Urothelium cell line (cell line): ENCODE measurements around the gene CIDEA.

ENCODE experiments used
- DNase-seq: peaks from one replicate; pipeline ENCODE4 v3.0.0; 2011; ENCODE audit warnings: low spot score, mixed read lengths
- FAIRE-seq: peaks from 2 replicates; lab custom pipeline; 2011; peaks lifted over from hg19 to GRCh38; lab: Jason Lieb, UNC

The CIDEA gene

GRCh38 chr18:12295389-12296086 lies 41.4 kb downstream of the CIDEA start:
- FAIRE-seq = peak; percentile 30
- DNase-seq = peak; percentile 47

DNA sequence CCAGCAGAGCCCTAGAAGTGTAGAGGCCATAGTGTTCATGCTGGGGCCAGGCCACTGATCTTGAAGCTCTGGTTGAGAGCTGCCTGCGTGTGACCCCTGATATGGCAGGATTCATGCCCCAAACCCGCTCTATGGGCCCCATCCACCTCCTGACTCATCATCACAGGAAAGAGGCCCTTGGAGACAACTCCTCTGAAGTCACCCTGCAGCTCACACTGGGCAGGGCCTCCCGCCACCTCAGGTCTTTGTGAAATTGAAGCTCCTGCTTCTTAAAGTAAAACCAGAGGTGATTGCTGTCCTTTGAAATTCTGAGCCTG lies 41.9 kb downstream of the CIDEA start:
- peak; percentile 32 for FAIRE-seq
- peak; percentile 81 for DNase-seq

DNA sequence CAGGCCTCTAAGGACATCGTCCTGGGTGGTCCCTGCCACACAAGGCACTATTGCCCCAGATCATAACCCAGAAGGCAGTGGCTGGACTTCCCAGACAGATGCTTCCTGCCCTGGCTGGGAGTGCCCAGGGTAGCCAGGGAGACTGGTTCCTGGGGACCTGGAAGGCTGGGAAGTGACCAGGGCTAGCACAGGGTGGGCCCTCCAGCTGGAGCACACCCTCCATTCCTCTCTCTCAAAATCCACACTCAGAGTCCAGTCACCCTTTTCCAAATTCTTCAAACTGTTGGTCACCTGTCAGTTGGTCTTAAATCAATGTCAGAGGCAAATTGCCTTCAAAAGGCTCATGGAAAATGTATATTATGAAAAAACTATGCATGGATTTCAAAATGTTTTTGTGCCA lies 42.3 kb downstream of the CIDEA start:
- DNase-seq = no peak
- FAIRE-seq = no peak

- DNase-seq (no peak), FAIRE-seq (no peak)
Measured at GRCh38 chr18:12299862-12300261, 45.7 kb downstream of the CIDEA start.

DNA sequence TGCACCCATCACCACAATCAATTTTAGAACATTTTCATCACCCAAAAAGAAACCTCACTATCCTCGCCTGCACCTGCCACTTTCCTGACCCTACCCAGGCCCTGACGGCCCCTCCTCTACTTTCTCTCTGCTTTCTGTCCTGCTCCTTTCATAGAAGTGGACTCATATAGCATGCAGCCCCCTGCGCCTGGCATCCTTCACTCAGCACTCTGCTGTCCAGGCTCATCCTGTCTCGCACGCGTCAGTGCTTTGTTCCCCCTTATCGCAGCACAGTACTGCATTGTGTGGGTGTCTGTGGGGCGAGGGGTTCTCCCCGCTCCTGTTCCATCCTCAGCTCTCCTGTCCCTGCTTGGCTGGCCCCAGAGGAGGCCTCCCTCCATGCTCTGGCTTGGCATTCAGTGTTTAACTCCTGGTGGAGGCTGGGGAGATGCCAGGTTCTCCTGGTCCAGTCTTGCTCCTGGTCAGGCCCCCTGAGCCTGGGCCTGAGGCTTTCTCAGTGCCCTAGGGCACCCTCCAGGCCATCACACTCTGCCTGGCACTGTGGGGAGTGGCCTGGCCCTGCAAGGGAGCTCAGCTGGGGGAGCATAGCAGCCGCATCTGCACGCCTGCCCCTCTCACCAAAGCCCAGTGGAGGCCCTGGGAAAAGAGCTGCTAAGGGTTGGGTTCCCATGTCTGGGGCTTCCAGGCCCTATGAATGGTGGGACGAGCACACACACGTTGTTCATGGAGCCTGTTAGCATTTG lies 47.3 kb downstream of the CIDEA start:
- FAIRE-seq (no peak), DNase-seq (no peak)

- FAIRE-seq = no peak
Measured at GRCh38 chr18:12302391-12303147, 48.4 kb downstream of the CIDEA start.

DNA sequence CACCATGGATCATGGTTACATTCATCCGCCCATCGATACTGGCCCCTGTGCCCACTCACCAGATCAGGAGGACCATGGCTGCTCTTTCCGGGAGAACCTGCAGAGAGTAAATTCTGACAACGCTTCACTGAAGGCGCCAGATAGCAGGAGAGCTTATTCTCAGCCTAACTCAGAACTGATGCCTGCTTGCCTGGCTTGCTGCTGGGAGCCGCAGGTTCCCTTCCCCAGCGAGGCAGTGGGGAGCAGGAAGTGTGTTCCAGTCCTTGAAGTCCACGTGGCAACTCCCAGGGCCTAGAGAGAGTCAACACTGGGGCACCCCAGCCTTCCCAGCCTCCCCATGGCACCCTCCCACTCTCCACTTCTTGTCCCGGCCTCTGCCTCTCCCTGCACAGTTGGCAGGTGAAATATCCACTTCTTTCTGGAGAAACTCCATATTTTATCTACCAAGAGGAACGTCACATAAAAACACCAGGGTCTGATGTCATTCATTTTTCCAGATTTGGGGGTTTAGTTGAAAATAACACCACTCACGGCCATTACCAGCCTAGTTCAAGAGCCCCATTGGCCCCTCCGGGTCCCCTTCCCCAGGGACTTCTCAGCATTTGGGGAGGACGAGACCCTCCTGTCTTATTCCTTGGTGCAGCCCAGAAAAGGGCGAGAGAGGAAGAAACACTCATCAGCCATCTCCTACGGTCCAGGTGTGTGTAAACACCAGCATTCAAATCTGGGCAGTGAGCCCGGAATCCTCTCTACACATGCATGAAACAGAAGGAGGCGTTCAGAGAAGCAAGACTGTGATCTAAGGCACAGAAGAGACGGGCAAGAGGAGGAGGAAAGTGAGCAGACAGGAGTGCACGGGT lies 50.4 kb downstream of the CIDEA start:
- peak; percentile 79 for FAIRE-seq
- DNase-seq = peak; percentile 75

More at GRCh38 chr18:12302391-12303147, 48.4 kb downstream of the CIDEA start:
- DNase-seq = no peak

DNA sequence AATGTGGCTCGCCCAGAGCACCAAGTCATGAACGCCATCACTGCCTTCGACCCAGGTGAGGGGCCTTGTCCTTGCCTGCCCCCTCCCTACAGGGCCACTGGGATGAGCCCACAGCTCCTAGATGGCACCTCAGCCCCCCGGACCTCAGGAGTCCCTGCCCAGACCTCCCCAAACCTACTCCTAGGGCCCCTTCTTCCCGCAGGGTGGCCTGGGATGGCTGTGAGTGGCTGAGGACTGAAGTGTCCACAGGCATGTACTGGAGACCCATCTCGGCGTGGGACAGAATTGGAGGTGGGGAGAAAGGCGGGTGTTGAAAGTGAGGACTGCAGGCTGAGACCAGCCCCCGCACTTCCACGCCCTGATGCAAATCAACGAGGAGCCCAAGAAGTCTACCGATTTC lies 51.0 kb downstream of the CIDEA start:
- DNase-seq (no peak), FAIRE-seq (no peak)

- no peak for FAIRE-seq
- DNase-seq = no peak
Measured at GRCh38 chr18:12305930-12306629, 51.9 kb downstream of the CIDEA start.

- FAIRE-seq = no peak
- DNase-seq = peak; percentile 76
Measured at GRCh38 chr18:12306752-12307700, 52.9 kb downstream of the CIDEA start.

DNA sequence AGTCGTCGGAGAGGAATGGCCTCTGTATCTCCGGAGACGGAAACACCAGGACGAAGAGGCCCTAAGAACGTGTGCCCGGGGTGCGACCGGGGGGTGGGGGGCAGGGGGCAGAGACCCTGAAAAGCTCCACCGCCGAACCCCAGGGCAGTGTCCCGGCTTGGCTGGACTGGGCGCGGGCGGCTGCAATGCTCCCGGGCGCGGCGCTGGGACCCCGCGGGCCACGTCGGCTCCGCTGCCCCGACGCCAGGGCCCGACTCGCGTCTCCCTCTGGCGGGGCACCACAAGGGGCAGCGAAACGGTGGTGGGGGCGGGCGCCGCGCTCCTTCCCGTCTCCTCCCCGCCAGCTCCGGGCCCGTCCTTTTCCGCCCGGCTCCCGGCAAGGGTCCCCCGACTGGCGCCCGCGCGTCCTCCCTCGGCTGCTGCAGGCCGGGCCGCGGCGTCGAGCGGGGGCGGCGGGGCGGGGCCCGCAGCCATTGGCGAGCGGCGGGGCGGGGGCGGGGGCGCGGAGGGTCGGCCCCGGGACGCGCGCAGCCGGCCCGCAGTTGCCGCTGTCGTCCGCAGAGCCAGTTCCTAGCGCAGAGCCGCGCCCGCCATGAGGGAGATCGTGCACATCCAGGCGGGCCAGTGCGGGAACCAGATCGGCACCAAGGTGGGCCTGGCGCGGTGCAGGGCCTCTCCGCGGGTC lies 53.7 kb downstream of the CIDEA start, which contains the start of gene TUBB6:
TUBB6 (plus strand) TSS at position 541 of the 685 bp plus-strand sequence; CDS start at position 593, 52 bp downstream.
- FAIRE-seq (peak; percentile 53), DNase-seq (peak; percentile 98)

GRCh38 chr18:12308386-12309100 lies 54.4 kb downstream of the CIDEA start:
- DNase-seq (peak; percentile 90), FAIRE-seq (peak; percentile 92)

DNA sequence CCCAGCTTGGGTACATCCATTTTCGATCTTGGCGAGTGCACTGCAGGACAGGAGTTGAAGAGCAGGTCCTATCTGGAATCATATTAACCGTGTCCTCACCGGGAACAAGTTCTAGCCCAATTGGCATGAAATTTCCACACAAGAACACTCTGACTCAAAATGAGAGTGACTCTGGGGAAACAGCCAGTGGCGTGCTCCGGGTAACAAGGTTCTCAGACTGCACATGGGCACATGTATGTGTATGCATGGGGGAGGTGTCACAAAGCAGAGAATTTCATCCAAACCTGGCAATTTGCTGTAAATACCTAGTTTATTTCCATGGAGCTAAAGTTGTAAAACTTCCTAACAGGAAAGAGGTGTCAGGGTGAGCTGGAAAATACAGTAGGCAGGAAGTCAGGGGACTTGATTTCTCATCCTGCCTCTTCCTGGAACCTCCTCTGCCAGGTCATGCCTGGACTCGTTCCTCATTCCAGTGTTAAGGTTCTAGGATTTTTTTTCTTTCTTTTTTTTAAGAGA lies 55.6 kb downstream of the CIDEA start:
- peak; percentile 67 for FAIRE-seq
- DNase-seq = no peak

- no peak for FAIRE-seq
Measured at GRCh38 chr18:12310762-12311161, 56.6 kb downstream of the CIDEA start.

GRCh38 chr18:12312976-12313375 lies 58.8 kb downstream of the CIDEA start:
- no peak for DNase-seq
- no peak for FAIRE-seq

More at GRCh38 chr18:12310762-12311161, 56.6 kb downstream of the CIDEA start:
- DNase-seq = no peak

DNA sequence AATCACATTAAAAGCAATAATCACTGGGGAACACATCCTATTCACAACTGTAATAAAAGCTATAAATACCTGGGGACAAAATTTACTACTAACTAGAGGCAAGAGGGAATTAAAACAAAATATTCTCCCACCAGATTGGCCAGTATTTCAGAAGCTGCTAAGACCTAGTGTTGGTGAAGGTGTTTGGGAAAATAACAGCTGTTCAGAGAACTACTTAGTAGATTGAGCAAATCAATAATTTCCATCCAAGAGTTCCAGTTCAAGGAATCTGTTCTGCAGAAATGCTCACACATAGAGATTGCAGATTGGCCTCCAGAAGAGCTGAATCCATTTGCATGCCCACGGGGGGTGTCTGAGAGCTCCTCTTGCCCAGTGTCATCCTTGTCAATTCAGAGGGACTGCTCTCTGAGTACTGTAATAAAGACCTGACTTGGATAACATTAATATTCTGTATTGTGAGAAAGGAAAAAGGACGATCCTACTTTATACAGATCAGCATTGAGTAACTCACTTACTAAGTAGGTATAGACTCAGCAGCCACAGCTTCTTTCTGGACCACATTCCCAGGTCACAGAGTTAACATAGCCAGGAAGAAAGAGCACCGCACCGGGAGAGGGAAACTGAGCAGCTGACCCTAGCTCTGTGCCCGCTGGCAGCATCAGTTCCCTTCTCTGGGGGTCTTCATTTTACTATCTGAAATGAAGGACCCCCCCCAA lies 59.5 kb downstream of the CIDEA start:
- no peak for DNase-seq
- FAIRE-seq = no peak
